ENCODE measurements around the gene CCDC190.
A peak's percentile ranks its signal among the peaks of the same experiment; 100 is the strongest.

Gene CCDC190

DNA sequence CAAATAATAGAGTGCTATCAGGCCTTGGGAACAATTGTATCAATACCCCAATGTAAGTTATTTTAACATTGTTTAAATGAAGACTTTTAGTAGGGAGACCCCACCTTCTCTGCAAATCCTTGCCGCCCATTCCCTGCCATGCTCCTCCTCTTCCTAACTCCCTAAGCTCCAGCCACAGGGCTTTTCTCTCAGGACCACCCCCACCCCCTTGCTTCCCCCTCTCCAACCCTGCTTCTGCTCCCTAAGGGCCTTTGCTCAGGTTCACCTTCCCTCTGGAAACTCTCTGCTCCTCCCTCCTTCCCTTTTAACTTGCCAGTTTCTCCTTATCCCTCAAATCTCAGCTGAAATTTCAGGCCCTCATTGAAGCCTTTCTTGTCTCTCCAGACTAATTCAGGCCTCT is 16.8 kb downstream of the CCDC190 start:
- H3K79me2 ChIP-seq: no peaks in the 10 kb centered on the region
- H3K27me3 ChIP-seq (ENCODE audit: control insufficient read depth, insufficient read depth, low read length): no peaks in the 10 kb centered on the region
- H3K36me3 ChIP-seq (ENCODE audit: control insufficient read depth, insufficient read depth, low read length): no peaks in the 10 kb centered on the region
- H3K9me3 ChIP-seq (ENCODE audit: control insufficient read depth, low read length): no peaks in the 10 kb centered on the region
- TF ChIP-seq, protein P1, sequence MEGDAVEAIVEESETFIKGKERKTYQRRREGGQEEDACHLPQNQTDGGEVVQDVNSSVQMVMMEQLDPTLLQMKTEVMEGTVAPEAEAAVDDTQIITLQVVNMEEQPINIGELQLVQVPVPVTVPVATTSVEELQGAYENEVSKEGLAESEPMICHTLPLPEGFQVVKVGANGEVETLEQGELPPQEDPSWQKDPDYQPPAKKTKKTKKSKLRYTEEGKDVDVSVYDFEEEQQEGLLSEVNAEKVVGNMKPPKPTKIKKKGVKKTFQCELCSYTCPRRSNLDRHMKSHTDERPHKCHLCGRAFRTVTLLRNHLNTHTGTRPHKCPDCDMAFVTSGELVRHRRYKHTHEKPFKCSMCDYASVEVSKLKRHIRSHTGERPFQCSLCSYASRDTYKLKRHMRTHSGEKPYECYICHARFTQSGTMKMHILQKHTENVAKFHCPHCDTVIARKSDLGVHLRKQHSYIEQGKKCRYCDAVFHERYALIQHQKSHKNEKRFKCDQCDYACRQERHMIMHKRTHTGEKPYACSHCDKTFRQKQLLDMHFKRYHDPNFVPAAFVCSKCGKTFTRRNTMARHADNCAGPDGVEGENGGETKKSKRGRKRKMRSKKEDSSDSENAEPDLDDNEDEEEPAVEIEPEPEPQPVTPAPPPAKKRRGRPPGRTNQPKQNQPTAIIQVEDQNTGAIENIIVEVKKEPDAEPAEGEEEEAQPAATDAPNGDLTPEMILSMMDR (IDR thresholded peaks at IDR 0.05): no peak
- H3K9ac ChIP-seq: no peak overlapping the region
- H3K27ac ChIP-seq: no peak overlapping the region
- no peak overlapping the region for H3K4me2 ChIP-seq (ENCODE audit: low read length)
- no peak overlapping the region for H3K4me3 ChIP-seq (ENCODE audit: low read depth, low read length)
- peak overlapping the region; percentile 11 for H2AFZ ChIP-seq
- H3K4me1 ChIP-seq: peaks cover 18% of the 10 kb centered on the region

DNA sequence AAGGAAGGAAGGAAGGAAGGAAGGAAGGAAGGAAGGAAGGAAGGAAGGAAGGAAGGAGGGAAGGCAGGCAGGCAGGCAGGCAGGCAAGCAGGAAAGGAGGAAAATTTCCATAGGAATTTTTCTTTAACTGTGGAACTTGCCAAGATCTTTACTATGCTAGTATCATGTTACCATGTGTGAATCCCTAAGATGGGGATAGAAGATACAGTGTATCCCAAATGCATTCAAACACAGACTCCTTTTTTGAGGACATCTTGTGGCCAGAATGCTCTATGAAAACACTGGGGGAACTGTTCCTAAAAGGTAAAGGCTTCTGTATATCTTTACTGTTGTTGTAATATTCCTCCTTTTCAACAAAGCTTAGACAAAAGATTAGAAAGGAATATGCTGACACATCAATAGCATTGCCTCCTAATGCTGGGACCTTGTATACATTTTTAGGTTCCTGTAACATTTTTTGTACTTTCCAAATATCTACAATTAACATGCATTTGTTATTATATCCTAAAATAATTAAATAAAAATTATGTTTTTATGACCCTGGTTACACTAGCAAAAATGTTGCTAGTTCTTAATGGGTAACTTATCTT is 20.6 kb downstream of the CCDC190 start:
- Histone ChIP-seq H3K36me3 (ENCODE audit: control insufficient read depth, insufficient read depth, low read length) (no peaks in the 10 kb centered on the region), H3K4me1 (no peaks in the 10 kb centered on the region), H3K4me3 (ENCODE audit: low read depth, low read length) (no peak overlapping the region), H3K27me3 (ENCODE audit: control insufficient read depth, insufficient read depth, low read length) (no peaks in the 10 kb centered on the region), H3K27ac (no peak overlapping the region), H3K4me2 (ENCODE audit: low read length) (no peak overlapping the region), H3K79me2 (no peaks in the 10 kb centered on the region), H3K9ac (no peak overlapping the region), H3K9me3 (ENCODE audit: control insufficient read depth, low read length) (no peaks in the 10 kb centered on the region), H2AFZ (no peak overlapping the region)
- TF ChIP-seq, protein P1 (IDR thresholded peaks at IDR 0.05): no peak

DNA sequence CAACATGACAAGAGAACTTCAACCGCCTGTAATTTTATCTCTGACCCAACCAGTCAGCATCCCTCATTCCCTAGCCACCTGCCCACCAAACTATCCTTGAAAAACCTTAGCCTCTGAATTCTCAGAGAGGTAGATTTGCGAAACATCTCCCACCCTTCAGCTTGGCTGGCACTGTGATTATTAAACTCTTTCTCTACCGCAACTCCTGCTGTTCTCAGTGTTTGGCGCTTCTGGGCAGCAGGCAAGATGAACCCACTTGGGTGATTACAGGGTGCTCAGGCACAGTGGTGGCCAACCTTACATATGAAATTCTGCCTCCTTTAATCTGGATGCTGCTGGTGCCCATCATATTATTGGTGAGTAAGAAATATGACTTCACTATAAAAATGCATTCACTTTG is 22.1 kb downstream of the CCDC190 start:
- H3K36me3 ChIP-seq (ENCODE audit: control insufficient read depth, insufficient read depth, low read length): no peaks in the 10 kb centered on the region
- TF ChIP-seq, protein P1 (IDR thresholded peaks at IDR 0.05): no peak

DNA sequence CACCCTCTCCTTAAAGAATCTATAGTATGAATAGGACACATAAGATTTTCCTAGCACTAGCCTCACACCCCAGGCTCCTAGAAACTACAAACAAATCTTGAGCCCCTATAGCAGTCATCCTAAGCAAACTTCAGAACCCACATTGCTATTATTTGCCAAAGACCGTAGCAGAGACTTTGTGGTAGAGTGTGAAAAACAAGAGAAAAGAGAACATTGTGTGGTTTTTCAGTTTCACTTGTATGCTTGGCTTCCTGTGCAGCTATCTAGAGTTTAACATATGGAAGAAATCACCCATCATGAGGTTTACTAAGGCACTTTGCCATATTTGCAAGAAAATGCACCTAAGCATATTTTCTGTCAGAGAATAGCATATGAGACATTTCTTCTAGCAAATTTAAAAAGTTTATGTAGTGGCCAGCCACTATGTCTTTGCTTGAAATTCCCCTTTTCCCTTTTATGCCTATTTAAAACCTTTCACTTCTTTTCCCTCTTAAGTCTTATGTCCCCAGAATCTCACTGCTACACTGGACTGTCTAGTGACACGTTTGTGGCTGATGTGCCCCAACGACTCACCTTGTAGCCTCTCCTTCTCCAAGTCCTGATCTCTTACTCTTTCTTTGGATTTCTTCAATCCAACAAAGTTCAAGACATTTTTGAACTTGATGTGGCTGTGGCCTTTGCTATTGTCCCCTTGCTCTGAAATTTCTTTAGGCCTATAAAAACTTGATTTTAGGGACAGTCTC is 25.6 kb downstream of the CCDC190 start:
- Histone ChIP-seq H3K4me2 (ENCODE audit: low read length) (no peak overlapping the region), H3K9ac (no peak overlapping the region), H3K27ac (no peak overlapping the region), H3K79me2 (no peaks in the 10 kb centered on the region), H3K4me1 (no peaks in the 10 kb centered on the region), H3K36me3 (ENCODE audit: control insufficient read depth, insufficient read depth, low read length) (no peaks in the 10 kb centered on the region), H3K9me3 (ENCODE audit: control insufficient read depth, low read length) (no peaks in the 10 kb centered on the region), H3K4me3 (ENCODE audit: low read depth, low read length) (no peak overlapping the region), H3K27me3 (ENCODE audit: control insufficient read depth, insufficient read depth, low read length) (no peaks in the 10 kb centered on the region), H2AFZ (no peak overlapping the region)
- TF ChIP-seq, protein P1 (IDR thresholded peaks at IDR 0.05): no peak

More for the DNA sequence above, 22.1 kb downstream of the CCDC190 start:
- Histone ChIP-seq H3K4me1 (no peaks in the 10 kb centered on the region), H3K27me3 (ENCODE audit: control insufficient read depth, insufficient read depth, low read length) (no peaks in the 10 kb centered on the region), H3K9me3 (ENCODE audit: control insufficient read depth, low read length) (no peaks in the 10 kb centered on the region), H3K9ac (no peak overlapping the region), H3K79me2 (no peaks in the 10 kb centered on the region), H3K4me3 (ENCODE audit: low read depth, low read length) (no peak overlapping the region), H3K4me2 (ENCODE audit: low read length) (no peak overlapping the region), H3K27ac (no peak overlapping the region), H2AFZ (no peak overlapping the region)

DNA sequence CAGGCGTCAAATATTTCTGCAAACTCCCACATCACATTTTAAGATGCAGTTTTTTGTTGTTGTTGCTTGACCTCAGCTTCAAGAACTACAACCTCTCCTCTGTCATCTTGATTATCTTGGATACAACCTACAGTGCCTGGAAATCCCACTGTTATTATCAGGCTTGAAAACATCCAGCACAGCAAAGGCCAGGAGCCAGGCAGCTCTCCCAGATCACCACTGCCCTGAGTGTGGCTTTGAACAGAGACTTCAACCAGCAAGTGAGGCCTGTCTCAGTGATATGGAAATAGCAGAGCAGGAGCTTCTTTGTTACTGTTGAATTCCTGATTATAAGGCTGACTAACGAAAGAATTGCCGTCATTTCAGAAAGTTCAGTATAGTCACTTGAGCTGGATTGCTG is 28.5 kb downstream of the CCDC190 start:
- TF ChIP-seq, protein P1 (IDR thresholded peaks at IDR 0.05): no peak

More for the DNA sequence above, 28.5 kb downstream of the CCDC190 start:
- Histone ChIP-seq H2AFZ (no peak overlapping the region), H3K9ac (no peak overlapping the region), H3K79me2 (no peaks in the 10 kb centered on the region), H3K4me1 (no peaks in the 10 kb centered on the region), H3K36me3 (ENCODE audit: control insufficient read depth, insufficient read depth, low read length) (no peaks in the 10 kb centered on the region), H3K27ac (no peak overlapping the region), H3K27me3 (ENCODE audit: control insufficient read depth, insufficient read depth, low read length) (no peaks in the 10 kb centered on the region), H3K4me2 (ENCODE audit: low read length) (no peak overlapping the region), H3K4me3 (ENCODE audit: low read depth, low read length) (no peak overlapping the region), H3K9me3 (ENCODE audit: control insufficient read depth, low read length) (no peaks in the 10 kb centered on the region)

Measured in parathyroid adenoma (tissue), 2 donors.